GM23248 (cell line): ENCODE data around the gene CSNK1G2.

ENCODE experiments used
- EZH2 ChIP-seq: fragments of 200-600 bp; sonication (generic); IDR thresholded peaks from 2 replicates; pipeline ENCODE4 v1.6.1; 2018; ENCODE audit warnings: antibody characterized with exemption, mild to moderate bottlenecking; ENCODE audit not compliant: insufficient read depth, poor library complexity, severe bottlenecking
- EZH2phosphoT487 ChIP-seq: fragments of 200-600 bp; sonication (generic); IDR thresholded peaks from 2 replicates; pipeline ENCODE4 v1.6.1; 2018; ENCODE audit warnings: antibody characterized with exemption, moderate library complexity, mild to moderate bottlenecking, low read depth; ENCODE audit not compliant: insufficient read depth

DNA sequence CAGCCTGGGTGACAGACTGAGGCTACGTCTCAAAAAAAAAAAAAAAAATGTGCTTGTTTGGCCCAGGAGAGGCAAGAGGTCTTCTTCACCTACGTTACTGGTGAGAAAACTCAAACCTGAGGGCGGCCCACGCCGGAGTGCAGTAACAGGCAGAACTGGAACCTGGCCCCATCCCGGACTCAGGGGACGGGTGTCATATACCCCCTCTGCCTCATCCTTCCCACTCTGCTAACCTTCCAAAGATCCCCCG lies 36.2 kb upstream of the CSNK1G2 start:
- TF ChIP-seq EZH2, result no peak
- no peak for TF ChIP-seq EZH2phosphoT487
